IPS-11a (cell line): ENCODE results near the gene ANKRD36C.
A peak's percentile ranks its signal among the peaks of the same experiment; 100 is the strongest.
"Not testable (repeated sequence)": the region's sequence is repeated elsewhere in the genome, so short reads cannot be mapped to it uniquely, and the experiment has no call there.

Source experiments
- H3K4me3 ChIP-seq: one replicate; pipeline ENCODE4 v1.5.1; 2013; ENCODE audit warnings: low read depth, low read length, control low read depth

The ANKRD36C gene

DNA sequence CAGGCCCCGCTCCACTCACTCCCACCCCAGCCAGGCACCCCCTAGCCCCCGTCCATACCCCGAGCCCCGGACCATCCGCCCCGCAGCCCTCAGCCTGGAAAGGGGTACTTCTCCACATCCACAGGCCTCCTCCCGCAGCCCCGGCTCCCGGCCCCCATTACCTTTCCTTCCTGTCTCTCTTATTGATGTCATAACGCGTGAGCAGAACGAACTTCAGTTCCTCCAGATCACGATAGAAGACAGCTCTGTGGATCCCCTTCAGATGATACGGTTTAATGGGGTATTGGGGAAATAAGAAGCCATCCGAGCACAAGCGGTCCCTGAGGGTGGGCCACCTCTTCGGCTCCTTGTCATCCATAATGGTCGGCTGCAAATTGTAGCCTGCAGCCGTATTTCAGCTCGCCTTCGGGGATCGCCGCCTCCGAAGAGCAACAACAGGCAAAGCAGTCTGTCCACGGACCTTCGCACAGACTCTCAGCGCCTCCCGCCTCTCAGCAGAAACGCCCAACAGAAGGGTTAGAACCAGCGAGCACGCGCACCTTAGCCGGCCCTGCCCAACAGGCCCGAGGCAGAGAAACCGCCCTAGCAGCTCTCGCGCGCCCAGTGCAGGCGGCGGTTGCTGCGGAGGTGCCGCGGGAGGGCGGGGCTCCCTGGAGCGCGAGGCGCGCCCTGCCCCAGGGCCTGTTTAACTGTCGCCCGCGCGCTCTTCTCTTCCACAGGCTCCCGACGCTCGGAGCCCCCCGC is at the start of gene ANKRD36C:
ANKRD36C (minus strand) TSS at position 474 of the 744 bp plus-strand sequence; CDS start at position 358, 116 bp downstream.
- peak within 1 kb of the TSS; percentile 53 for H3K4me3 ChIP-seq

DNA sequence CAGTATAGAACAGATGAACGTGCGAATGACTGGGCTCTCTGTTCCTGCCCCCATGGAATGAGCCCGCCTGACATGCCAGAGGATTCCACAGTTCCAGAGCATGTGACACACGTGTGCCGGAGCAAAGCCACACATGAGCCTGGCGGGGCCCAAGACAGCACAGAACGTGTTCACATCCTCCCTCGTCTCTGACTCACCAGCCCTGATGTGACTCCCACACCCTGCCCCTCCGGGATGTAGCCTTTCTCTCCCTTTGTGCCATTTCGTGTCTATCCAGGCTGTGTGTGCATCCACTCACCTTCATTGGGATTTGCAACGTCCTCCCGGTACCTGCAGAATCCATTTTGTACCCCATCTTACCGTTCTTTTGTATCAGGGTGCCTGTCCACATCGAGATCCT is 43.9 kb upstream of the ANKRD36C start:
- H3K4me3 ChIP-seq = not testable (repeated sequence)

DNA sequence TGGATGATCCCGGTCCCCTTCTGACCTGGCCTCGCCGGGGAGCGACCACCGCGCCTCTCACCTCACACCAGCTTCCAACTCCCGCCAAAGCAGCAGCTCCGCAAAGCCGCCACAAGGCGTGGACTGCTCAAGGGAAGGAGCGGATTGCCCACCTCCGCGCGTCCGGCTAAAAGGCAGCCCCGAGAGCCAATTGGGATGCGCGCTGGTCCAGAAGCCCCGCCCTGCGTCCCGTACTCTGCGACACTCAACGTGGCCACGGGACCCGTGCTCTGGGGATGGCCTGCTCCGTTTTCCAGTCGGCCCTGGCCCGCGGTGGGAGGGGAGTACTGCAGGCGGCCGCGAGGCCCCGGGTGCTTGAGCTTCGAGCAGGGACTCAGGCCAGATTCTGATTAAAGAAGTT is 43.2 kb upstream of the ANKRD36C start, which contains the start of gene GPAT2:
GPAT2 (minus strand) TSS at position 125 of the 400 bp plus-strand sequence. CDS start 2,557 bp downstream, outside the sequence.
- H3K4me3 ChIP-seq = not testable (repeated sequence)

DNA sequence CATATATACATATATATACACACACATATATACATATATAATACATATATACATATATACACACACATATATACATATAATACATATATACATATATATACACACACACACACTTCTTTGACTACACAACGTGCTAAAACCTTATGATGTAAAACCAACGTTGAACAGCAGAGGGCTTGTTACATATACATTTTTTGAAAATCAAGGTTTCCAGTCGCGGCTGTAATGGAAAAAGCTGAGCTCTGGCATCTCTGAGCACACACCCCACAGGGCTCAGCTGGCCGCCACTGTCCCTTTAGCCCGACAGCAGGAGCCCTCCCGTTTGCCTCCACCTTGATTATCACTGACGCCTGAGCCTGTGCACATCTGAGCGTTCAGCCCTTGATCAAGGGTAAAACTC is 42.4 kb upstream of the ANKRD36C start:
- not testable (repeated sequence) for H3K4me3 ChIP-seq

DNA sequence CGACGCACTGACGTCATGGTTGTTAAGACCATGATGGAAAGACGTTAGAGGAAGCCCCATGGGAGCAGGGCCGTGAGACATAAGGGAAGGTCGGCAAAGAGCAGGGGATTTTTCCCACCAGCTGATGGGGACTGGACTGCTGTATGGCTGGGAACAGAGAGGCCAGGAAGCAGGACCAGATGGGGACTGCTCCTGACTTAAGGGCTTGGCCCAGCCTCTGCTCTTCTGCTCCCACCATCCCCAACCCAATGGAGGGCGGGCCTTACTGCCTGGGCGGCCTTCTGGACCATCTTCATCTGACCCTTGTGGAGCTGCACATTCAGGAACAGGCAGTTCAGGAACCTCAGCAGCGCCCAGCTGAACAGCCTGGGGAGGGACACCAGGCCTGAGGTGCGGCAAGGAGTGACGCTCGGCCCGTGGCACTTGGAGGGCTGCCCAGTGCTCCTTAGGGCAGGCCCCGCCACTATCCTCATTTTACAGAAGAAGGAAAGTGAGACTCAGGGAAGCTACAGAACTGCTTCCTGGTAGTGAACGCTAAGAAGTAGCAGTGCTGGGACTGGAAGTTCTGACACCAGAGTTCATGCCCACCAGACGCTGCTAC is 36.2 kb upstream of the ANKRD36C start:
- H3K4me3 ChIP-seq = not testable (repeated sequence)

DNA sequence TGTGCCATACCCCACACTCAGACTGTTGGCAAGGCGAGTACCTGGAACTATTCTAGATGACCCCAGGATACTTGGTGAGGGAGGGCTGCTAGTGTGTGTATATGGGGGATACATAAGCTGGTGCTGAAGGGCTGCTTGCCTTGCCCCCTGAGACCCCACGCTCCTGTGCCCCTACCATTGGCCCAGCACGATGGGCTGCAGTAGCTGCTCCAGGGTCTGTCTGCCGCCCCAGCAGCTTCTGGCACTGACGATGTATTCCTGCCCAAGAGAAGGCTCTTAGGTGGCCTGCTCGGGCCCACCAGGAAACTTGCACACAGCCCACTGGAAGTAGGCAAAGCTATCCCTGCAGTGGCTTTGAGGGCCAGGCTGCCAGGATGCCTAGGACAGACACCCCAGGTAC is 34.1 kb upstream of the ANKRD36C start:
- H3K4me3 ChIP-seq = not testable (repeated sequence)

DNA sequence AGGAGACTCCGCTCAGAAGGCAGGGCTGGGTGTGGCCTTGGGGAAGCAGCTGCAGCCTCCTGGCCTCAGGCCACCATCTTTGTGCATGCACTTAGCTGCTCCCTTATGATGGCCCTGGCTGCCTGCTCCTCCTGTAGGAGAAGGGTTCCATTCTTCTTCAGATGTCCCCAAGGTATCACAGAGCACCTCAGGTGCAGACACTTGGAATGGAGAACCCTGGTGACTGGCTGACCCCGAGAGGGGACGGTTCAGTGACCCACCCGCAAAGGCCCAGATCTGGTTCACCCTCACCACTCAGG is 33.5 kb upstream of the ANKRD36C start:
- H3K4me3 ChIP-seq = no peak overlapping the region

DNA sequence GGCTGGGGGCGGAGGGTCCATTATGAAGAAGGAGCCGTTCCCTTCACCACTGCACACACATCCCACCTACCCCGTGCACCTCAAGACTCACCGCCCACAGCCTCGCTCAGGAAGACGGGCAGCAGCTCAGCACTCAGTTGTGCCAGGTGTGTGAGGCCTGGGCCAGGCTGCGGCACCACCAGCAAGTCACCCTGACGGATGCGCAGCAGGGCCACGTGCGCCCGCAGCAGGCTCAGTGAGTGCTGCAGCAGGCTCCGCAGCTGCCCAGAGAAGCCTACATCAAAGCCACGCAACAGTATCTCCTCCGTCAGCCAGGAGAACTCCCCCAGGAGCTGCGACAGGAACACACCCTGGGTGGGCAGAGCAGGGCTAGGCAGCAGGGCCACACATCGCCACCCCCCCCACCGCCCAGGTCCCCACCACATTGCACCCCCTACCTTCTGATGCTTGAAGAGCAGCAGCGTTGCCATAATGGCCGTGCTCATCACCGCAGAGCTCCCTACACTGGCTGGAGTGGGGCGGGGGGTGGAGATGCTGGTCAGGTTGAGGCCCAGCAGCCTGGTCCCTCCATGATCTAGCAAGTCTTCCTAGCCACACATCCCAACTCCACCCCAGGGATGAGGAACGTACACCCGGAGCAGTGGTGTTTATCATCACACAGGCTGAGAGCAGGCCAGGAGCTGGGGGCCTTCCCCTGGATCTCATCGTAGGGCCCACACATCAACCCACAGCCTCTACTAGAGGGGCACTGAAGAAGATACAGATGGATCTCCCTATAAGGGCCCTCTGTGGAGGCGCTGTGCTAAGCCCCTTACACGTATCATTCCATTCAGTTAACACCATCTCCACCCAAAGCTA is 32.9 kb upstream of the ANKRD36C start:
- H3K4me3 ChIP-seq = no peak overlapping the region

DNA sequence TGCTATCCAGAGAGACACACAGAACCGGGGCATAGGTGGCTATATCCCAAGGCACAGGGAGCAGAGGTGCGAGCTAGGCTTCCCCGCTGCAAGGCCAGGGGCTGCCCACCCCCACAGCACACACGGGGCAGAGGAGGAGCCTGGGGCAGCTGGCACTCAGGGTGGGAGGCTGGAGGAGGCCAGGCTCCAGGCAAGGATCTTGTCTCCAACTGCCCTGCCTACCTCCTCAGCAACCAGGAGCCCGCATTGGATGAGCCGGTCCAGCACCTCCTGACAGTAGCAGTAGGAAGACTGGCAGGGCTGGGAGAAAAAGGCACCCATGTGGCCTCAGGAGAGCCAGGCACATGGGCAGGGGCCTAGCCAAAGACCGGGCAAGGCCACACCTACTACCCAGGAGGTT is 32.1 kb upstream of the ANKRD36C start:
- not testable (repeated sequence) for H3K4me3 ChIP-seq

DNA sequence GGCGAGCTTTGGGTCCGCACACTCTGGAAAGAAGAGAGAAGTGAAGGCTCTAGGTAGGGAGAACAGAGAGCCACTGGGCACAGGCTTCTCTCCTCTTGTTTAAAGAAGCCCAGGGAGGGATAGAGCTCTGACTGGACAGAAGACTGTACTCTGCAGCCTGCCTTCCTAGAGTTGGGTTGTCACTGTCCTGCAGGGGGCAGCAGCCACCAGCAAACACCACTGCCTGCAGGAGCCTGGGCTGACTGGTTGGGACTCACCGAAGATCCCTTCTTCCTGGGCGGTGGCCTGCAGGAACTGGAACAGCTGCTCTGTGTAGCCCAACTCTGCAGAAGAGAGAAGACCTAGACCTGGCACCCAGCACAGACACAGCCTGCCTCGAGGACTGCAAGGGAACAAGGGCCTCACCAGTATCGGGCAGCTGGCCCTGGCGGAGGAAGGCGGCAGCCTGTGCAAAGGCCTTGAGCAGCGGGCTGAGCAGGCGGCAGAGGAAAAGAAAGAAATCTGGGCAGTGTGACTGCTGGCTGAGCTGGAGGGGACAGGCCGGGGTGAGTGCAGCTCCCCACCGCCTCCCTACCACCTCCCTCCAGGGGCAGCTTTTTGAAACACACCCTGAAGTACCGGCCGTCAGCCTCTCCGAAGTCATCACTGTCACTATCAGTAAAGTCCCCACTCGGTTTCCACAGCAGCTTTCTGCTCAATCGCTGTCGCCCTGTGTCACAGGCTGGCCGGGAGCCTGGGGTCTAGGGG is 31.2 kb upstream of the ANKRD36C start:
- H3K4me3 ChIP-seq = not testable (repeated sequence)

DNA sequence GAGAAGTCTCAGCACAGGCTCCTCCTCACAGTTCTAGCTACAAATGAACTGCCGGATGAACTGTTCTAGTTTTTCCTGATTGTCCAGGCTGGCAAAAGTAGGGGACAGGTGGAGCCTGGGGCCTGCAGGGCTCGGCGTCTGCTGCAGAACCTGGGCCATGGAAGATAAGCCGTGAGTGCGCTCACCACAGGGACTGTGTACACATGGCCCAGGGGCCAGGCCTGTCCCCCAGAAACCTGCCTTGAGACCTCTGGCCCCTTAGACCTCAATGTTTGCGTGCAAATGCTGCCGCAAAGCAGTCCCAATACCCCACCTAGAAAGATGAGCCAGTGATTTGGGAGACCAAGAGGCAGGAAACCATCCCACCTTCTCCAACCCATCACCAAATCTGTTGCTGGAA is 30.5 kb upstream of the ANKRD36C start:
- not testable (repeated sequence) for H3K4me3 ChIP-seq

DNA sequence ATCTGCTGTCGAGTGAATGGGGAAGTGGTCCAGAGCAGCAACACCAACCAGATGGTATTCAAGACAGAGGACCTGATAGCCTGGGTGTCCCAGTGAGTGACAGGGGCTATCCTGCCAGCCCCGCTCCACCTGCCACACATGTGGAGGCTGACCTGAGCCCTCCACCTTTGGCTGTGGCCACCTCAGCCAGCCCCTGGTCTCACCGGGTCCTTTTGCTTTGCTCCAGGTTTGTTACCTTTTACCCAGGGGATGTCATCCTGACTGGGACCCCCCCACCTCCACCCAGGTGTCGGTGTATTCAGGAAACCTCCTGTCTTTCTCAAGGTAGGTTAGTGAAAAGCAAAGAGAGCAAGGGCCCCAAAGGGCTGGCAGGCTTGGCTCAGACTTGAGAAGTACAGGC is 29.5 kb upstream of the ANKRD36C start:
- H3K4me3 ChIP-seq = not testable (repeated sequence)

DNA sequence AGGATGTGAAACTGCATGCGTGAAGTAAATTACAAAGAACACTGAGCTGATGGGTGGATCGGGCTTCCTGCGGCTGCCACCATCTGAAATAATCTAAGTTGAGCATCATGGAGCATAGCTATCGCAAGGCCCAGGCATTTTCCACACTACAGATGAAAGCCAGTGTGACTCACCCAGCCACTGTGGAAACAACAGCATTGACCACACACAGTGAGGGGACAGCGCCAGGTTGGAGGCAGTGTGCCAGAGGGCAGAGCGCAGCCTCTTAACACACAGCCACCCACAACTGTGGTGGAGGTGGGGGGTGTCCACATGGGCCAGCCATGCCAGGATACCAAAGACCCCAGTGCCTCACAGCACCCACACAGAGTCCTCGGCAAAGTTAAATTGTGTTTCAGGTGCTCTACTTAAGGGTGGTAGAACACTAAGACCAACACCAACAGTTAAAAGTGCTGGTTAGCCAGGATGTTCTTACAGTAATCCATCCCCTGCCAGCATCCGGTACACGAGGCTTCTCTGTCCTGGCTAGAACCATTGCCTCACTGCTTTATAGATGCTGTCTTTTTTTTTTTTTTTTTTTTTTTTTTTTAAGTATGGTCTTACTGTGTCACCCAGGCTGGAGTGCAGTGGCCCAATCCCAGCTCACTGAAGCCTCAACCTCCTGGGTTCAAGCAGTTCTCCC is 28.4 kb upstream of the ANKRD36C start:
- H3K4me3 ChIP-seq = not testable (repeated sequence)

DNA sequence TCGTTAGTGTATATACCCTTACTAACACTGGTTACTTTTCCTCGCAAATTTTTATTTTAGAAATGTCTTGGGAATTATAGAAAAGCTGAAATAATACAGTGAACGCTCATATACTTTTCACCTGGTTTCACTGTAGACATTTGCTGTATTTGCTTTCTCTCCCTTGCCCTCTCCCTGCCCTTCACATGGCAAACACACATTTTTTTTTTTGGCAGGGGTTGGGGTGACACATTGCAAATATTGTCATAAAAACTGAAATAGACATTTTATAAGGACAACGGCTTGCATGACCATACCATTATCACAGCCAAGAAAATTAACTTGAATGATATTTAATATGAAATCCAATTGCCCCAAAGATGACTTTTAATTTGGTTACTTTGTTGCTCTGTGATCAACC is 24.7 kb upstream of the ANKRD36C start:
- H3K4me3 ChIP-seq = not testable (repeated sequence)

DNA sequence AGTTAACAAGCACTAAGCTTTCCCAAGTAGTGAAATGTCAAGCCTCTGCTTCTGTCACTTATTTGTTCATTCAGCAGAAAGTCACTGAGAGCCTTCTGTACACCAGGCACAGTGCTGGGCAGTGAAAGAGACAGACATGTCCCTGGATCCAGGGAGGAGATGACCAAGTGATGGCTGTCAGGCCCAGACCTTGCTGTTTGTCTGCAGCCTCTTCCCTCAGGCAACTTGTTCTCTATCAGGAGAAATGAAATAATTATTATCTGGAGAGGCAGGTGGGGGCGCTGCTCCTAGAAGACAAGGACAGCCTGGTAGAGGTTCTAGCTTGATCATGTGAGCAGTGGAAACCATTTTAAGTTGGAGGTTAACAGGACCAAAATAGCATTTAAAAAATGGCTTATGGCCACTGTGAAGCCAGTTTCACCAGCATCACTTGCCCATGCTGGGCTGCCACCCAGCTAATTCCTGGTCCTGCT is 21.2 kb upstream of the ANKRD36C start:
- not testable (repeated sequence) for H3K4me3 ChIP-seq

DNA sequence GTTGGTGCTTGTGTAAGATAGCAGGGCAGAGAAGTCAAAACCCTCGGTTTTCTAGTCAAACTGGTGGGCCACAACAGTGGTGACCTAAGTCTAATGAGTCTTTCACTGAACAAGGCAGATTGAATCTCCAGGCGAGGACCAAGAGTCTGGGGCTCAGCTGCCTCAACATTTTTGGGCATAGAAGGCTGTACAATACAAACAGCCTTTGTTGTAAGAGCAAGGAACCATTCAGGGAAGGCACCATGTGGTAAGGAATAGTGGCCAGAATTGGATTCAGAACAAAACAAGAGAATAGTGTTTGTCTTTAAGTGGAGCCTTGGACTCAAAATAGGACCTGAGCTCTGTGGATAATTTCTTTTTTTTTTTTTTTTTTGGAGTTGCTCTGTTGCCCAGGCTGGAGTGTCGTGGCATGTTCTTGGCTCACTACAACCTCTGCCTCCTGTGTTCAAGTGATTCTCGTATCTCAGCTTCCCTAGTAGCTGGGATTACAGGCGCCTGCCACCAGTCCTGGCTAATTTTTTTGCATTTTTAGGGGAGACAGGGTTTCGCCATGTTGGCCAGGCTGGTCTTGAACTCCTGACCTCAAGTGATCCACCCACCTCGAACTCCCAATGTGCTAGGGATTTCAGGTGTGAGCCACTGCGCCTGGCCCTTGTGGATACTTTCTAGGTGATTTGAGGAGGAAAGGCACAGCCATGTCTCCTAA is 20.6 kb upstream of the ANKRD36C start:
- not testable (repeated sequence) for H3K4me3 ChIP-seq

DNA sequence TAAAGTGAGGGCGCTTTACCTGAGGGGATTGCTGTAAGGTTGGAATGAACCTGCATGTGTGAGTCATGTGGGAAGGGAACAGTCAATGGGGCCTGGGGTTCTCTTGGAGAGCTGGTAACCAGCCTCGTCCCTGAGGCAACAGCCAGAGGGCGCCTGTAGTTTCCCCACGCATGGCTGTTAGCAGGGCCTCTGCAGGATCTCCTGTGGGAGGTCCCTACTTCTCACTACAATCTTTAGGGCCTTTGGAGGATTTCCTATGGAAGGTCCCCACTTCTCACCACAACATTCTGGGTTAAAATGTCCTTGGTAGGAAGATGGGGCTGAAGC is 19.5 kb upstream of the ANKRD36C start:
- H3K4me3 ChIP-seq = not testable (repeated sequence)

DNA sequence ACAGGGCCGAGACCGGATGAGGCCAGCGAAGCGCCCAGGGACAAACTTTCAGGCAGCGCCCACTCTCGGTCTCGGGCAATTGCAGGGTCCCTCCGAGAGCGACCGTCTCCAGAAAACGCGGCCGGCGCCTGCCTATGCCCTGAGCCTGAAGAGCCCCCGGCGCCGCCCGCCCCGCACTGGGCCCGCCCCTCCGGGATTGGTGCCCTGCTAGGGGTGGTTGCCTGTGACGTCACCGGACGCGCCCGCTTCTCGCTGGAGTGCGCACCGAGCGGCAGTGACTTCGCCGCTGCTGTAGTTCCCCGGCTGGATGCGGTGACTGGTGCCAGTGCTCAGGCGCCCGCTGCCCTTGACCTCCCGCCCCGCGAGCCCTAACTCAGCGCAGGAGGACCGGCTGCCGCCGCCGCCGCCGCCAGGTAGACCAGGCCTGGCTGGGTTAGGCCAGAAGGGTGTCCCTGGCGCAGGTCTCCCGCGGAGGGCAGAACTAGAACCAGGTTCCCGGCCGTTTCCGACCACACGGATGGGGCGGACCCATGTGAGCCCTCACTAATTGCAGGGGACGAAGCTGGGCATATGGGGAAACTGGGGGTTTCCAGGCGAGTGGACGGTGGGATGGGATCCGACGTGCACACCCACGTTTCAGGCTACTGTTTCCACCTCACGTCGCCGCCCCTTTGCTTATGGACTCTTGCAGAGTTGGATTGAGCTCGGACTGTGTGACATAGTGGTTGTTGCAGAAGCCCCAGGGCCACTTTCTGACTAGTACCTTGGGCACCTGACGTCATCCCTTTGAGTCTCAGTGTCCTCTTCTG is 18.9 kb upstream of the ANKRD36C start:
- peak overlapping the region; percentile 20 for H3K4me3 ChIP-seq

DNA sequence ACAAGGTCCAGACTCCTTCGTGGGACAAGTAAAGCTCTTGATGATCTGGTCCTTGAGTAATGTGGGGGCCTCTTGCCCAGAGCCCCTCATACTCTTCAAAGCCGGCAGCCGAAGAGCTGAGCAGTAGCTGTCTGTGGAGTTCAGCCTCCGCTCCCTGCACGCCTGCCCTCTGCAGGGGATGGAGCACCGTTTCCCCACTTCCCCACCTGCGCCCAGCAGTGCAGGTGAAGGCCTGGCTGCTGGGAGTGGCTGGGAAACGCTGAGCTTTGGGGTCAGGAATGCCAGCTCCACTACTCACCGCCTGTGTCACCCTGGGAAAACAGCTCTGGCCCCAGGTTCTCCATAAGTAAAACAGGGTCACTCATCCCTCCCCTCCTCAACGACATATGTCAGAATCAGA is 18.2 kb upstream of the ANKRD36C start:
- peak overlapping the region; percentile 20 for H3K4me3 ChIP-seq
